Stomach (tissue), 9 donors: ENCODE data around the gene ATP11A. TPM values are rescaled to one million over a fixed set of nuclear protein-coding genes. Genes with fewer than 3 reads are reported as not detected.
"Not testable (repeated sequence)": the region's sequence is repeated elsewhere in the genome, so short reads cannot be mapped to it uniquely, and the experiment has no call there.

Experiments
- DNase-seq, 2 donors: peaks; one replicate each; pipeline versions ENCODE4 v3.0.0 to v3.0.0-alpha.2; 2013 to 2019
- H3K27ac ChIP-seq, 5 donors: fragments of 200-600 bp in 4 of 5; sonication (generic) in 4 of 5; one replicate each; pipeline ENCODE4 v1.5.1; 2013 to 2019; ENCODE audit warnings: mild to moderate bottlenecking in 1 of 5, moderate library complexity in 1 of 5
- H3K27me3 ChIP-seq, 3 donors: fragments of 200-600 bp; sonication (generic); one replicate each; pipeline ENCODE4 v1.5.1; 2017 to 2019; ENCODE audit warnings: mixed run types in 1 of 3
- H3K36me3 ChIP-seq, 4 donors: fragments of 200-600 bp; sonication (generic); 1 replicate in 3 of 4; 2 replicates in 1 of 4; pipeline ENCODE4 v1.5.1; 2016 to 2019
- H3K4me1 ChIP-seq, 4 donors: fragments of 200-600 bp; sonication (generic); one replicate each; pipeline ENCODE4 v1.5.1; 2016 to 2019
- H3K4me3 ChIP-seq, 4 donors: fragments of 200-600 bp; sonication (generic) in 3 of 4; one replicate each; pipeline ENCODE4 v1.5.1; 2016 to 2019; ENCODE audit warnings: mild to moderate bottlenecking in 1 of 4
- H3K9me3 ChIP-seq, 4 donors: fragments of 200-600 bp; sonication (generic); one replicate each; pipeline ENCODE4 v1.5.1; 2016 to 2019
- EP300 ChIP-seq: sonication (generic); formaldehyde crosslinking; IDR thresholded peaks from one replicate; pipeline ENCODE4 v1.6.1; 2017; ENCODE audit warnings: antibody characterized with exemption
- POLR2A ChIP-seq, 4 donors: fragments of 450-650 bp; IDR thresholded peaks; one replicate each; pipeline ENCODE4 v1.6.1; 2016; ENCODE audit warnings: antibody characterized with exemption in 4 of 4, control low read depth in 2 of 4, mild to moderate bottlenecking in 1 of 4, moderate library complexity in 1 of 4
- POLR2AphosphoS5 ChIP-seq, 3 donors: sonication (generic); formaldehyde crosslinking; IDR thresholded peaks; one replicate each; pipeline ENCODE4 v1.6.1; 2016; ENCODE audit warnings: antibody characterized with exemption in 3 of 3
- WGBS, 5 donors: extraction: QIAGEN DNeasy Blood & Tissue Kit in 3 of 5; methylation state at CpG; one replicate each; pipeline versions ENCODE4 v1.1.5 to v1.1.7; 2013 to 2018; 5-methylcytosine and 5-hydroxymethylcytosine counted together
- intact Hi-C: fragments of 100-400 bp; cut with DNase I; formaldehyde crosslinking; loops from one replicate; pipeline ENCODE4 v1.15.1; 2023; ENCODE audit warnings: low total_unique reads
- polyA plus RNA-seq, 3 donors: library from polyadenylated mRNA; stranded (reverse); fragments of 200-250 nt; gene quantifications; one replicate each; pipeline ENCODE4 v1.2.3, GENCODE V29; 2013
- total RNA-seq, 5 donors: library from RNA; depleted of rRNA; stranded (reverse); fragments of >200 nt; gene quantifications; one replicate each; pipeline versions ENCODE4 v1.1.0 to v1.2.3, GENCODE V29; 2014 to 2016
- TF ChIP-seq, protein P1 (sequence below), 7 experiments: fragments of 450-650 bp in 4 of 7; fragments of 200-600 bp in 3 of 7; sonication (generic) in 3 of 7; IDR thresholded peaks; one replicate each; pipeline ENCODE4 v1.5.1; 2016 to 2019; ENCODE audit warnings: antibody characterized with exemption in 7 of 7, control low read depth in 2 of 7, mild to moderate bottlenecking in 1 of 7
- donor health status: healthy with polysubstance abuse.
- donor health status: Bipolar disorder and iron deficiency.
- donor health status: healthy.

Gene ATP11A
- total and polyA plus RNA-seq, 8 donors: 1.1 to 70.9 (median 12.3) TPM

- DNase-seq: no peak
- Histone ChIP-seq H3K4me1 (peaks cover 0 to 7% (median 5%) of the 10 kb centered on the region in 4 donors), H3K27ac (no peak overlapping the region), H3K9me3 (no peaks in the 10 kb centered on the region), H3K27me3 (no peaks in the 10 kb centered on the region), H3K4me3 (no peak overlapping the region), H3K36me3 (peaks cover 12 to 57% (median 43%) of the 10 kb centered on the region in 4 donors)
- WGBS, 5 donors: 81 to 89% (median 86%) methylated on average over 11 to 15 of the region's 15 CpGs
- intact Hi-C loops: no loop called here
- TF ChIP-seq POLR2AphosphoS5 (IDR thresholded peaks at IDR 0.05) (no peak), POLR2A (IDR thresholded peaks at IDR 0.05) (no peak), EP300 (no peak)
- TF ChIP-seq, protein P1, sequence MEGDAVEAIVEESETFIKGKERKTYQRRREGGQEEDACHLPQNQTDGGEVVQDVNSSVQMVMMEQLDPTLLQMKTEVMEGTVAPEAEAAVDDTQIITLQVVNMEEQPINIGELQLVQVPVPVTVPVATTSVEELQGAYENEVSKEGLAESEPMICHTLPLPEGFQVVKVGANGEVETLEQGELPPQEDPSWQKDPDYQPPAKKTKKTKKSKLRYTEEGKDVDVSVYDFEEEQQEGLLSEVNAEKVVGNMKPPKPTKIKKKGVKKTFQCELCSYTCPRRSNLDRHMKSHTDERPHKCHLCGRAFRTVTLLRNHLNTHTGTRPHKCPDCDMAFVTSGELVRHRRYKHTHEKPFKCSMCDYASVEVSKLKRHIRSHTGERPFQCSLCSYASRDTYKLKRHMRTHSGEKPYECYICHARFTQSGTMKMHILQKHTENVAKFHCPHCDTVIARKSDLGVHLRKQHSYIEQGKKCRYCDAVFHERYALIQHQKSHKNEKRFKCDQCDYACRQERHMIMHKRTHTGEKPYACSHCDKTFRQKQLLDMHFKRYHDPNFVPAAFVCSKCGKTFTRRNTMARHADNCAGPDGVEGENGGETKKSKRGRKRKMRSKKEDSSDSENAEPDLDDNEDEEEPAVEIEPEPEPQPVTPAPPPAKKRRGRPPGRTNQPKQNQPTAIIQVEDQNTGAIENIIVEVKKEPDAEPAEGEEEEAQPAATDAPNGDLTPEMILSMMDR (IDR thresholded peaks at IDR 0.05): no peak
Measured at GRCh38 chr13:112869202-112870050, 179.6 kb downstream of the ATP11A start.

DNA sequence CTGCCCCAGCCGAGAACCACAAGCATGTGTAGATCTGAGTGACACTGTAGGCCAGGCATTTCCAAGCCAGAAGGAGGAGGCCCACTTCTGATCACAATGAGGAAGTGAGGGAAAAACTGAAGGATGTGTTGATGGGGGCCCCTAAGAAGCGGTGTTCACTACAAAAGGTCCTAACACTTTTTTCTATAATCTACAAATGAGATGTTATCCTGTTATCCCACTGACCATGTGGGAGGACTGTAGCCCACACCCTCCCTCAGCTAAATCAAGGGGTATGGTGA, 180.2 kb downstream of the ATP11A start:
- TF ChIP-seq, protein P1 (IDR thresholded peaks at IDR 0.05): no peak
- no peak for TF ChIP-seq EP300
- TF ChIP-seq POLR2AphosphoS5 (IDR thresholded peaks at IDR 0.05): no peak
- no peak for TF ChIP-seq POLR2A (IDR thresholded peaks at IDR 0.05)
- Histone ChIP-seq H3K4me3 (no peak overlapping the region), H3K4me1 (peaks cover 0 to 11% (median 9%) of the 10 kb centered on the region in 4 donors), H3K36me3 (peaks cover 12 to 53% (median 43%) of the 10 kb centered on the region in 4 donors), H3K27me3 (no peaks in the 10 kb centered on the region), H3K27ac (no peak overlapping the region), H3K9me3 (no peaks in the 10 kb centered on the region)
- 90 to 97% (median 91%) methylated on average over 1 to 2 of the region's 2 CpGs for WGBS, 5 donors
- intact Hi-C loops: no loop called here
- no peak for DNase-seq

DNA sequence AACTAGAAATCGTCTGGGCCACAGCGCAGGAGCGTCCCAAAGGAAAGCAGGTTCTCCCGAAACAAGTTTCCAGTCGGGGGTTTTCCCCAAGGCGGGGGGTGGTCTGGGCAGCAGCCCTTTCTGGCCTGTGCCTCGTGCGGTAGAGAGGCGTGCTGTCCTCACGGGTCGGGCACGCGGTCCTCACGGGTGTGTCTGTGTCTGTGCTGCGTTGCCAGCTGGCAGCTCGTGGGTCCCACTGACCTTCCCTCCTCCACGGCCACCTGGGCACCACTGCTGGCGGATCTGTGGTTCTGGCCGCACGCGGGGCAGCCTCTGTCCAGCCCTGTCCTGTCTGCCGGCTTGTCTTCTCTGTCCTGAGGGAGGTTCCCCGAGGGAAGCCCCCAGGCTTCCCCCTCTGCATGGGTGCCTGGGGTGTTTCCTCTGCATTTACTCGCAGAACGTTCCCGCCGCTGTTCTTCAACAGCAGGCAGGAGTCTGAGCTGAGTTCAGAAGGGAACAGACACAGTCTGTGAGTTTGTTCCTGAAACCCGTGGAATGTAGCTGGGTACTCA, 181.0 kb downstream of the ATP11A start:
- H3K9me3 ChIP-seq: no peaks in the 10 kb centered on the region
- intact Hi-C loops: no loop called here
- peaks cover 0 to 12% (median 9%) of the 10 kb centered on the region in 4 donors for H3K4me1 ChIP-seq
- TF ChIP-seq, protein P1 (IDR thresholded peaks at IDR 0.05): no peak
- TF ChIP-seq EP300 (no peak), POLR2A (IDR thresholded peaks at IDR 0.05) (no peak), POLR2AphosphoS5 (IDR thresholded peaks at IDR 0.05) (no peak)
- WGBS, 5 donors: 85 to 92% (median 89%) methylated on average over 22 to 28 of the region's 28 CpGs
- H3K27ac ChIP-seq: no peak overlapping the region
- H3K36me3 ChIP-seq: peaks cover 12 to 49% (median 42%) of the 10 kb centered on the region in 4 donors
- H3K27me3 ChIP-seq: no peaks in the 10 kb centered on the region
- no peak for DNase-seq
- no peak overlapping the region for H3K4me3 ChIP-seq

DNA sequence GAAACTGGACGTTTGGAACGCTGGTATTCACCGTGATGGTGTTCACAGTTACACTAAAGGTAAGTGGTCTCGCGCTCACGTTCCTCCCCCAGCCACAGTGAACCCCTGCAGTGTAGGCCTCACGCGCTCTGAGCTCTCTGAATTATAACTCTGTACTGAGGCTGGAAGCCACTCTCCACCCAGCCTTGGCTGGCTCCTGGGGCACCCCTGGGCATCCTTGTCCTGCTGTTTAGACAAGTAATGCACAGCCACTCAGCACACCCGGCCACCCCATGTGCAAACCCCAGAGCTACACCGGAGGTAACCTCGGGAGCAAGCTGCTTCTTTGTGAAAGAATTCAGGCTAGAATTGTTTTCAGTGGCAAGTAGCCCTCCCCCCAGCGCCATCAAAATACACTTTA, 181.9 kb downstream of the ATP11A start:
- H3K36me3 ChIP-seq: peaks cover 9 to 48% (median 44%) of the 10 kb centered on the region in 4 donors
- no peak for DNase-seq
- TF ChIP-seq POLR2A (IDR thresholded peaks at IDR 0.05) (no peak), EP300 (no peak), POLR2AphosphoS5 (IDR thresholded peaks at IDR 0.05) (no peak)
- TF ChIP-seq, protein P1 (IDR thresholded peaks at IDR 0.05): no peak
- H3K27ac ChIP-seq: no peak overlapping the region
- H3K4me1 ChIP-seq: peaks cover 0 to 12% (median 9%) of the 10 kb centered on the region in 4 donors
- intact Hi-C loops: no loop called here
- no peak overlapping the region for H3K4me3 ChIP-seq
- no peaks in the 10 kb centered on the region for H3K9me3 ChIP-seq
- WGBS, 5 donors: 89 to 98% (median 94%) methylated on average over 12 of the region's 12 CpGs
- no peaks in the 10 kb centered on the region for H3K27me3 ChIP-seq

- Histone ChIP-seq H3K27ac (peak overlapping the region in 3 of 5 donors; percentile 20 to 62 (median 43)), H3K4me1 (peaks cover 0 to 12% (median 9%) of the 10 kb centered on the region in 4 donors), H3K36me3 (peaks cover 3 to 48% (median 45%) of the 10 kb centered on the region in 4 donors)
- 34 to 48% (median 35%) methylated on average over 25 of the region's 25 CpGs for WGBS, 5 donors
- H3K4me3 ChIP-seq, H3K9me3 ChIP-seq, intact Hi-C loops, H3K27me3 ChIP-seq: not testable (repeated sequence)
- peak in 1 of 2 donors; percentile 57 for DNase-seq
Measured at GRCh38 chr13:112872657-112873631, 183.1 kb downstream of the ATP11A start.
